Vagina (tissue), 2 donors: ENCODE measurements around the gene JADE2.

ENCODE experiments used
- POLR2A ChIP-seq, 2 donors: fragments of 450-650 bp; IDR thresholded peaks; one replicate each; pipeline ENCODE4 v1.6.1; 2017; ENCODE audit warnings: antibody characterized with exemption in 2 of 2, mild to moderate bottlenecking in 2 of 2, moderate library complexity in 2 of 2
- POLR2AphosphoS5 ChIP-seq, 2 donors: sonication (generic); formaldehyde crosslinking; IDR thresholded peaks; one replicate each; pipeline ENCODE4 v1.9.0; 2017; ENCODE audit warnings: antibody characterized with exemption in 2 of 2, mild to moderate bottlenecking in 2 of 2, low read depth in 1 of 2; ENCODE audit not compliant: insufficient read depth in 1 of 2
- TF ChIP-seq, protein P1 (sequence below), 3 experiments: fragments of 450-650 bp in 2 of 3; fragments of 200-600 bp in 1 of 3; sonication (generic) in 1 of 3; IDR thresholded peaks; one replicate each; pipeline ENCODE4 v1.5.1; 2017 to 2019; ENCODE audit warnings: antibody characterized with exemption in 3 of 3, mild to moderate bottlenecking in 2 of 3, moderate library complexity in 2 of 3

DNA sequence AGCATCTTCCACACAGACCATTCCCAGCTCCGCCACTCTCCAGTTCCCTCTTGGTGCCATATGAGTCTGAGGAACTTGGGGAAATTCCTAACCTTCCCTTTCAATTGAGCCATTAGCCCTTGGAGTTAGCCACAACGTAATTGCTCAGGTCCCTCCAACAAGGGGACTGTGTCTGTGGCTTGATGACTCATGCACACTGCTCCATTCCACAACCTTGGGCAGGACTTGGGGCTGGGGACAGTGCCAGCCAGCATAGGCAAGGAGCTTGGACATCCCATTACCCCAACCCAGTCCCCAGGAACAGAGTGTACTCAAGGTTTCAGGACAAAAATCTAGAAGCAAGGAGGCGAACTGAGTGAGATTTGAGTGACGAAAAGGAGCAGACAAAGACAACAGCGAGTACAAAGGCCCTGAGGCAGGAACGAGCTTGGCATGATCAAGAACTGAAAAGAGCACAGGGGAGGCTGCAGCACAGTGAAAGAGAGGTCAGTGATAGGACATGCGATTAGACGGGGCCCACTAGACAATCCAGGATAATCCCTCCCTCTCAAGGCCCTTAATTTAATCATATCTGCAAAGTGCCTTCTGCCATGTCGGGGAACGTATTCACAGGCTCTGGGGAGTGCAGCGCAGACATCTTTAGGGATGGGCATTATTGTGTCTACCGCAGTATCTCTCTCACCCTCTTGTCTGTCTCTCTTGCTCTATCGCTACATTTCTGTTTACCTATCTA is 16.0 kb upstream of the JADE2 start:
- TF ChIP-seq, protein P1, sequence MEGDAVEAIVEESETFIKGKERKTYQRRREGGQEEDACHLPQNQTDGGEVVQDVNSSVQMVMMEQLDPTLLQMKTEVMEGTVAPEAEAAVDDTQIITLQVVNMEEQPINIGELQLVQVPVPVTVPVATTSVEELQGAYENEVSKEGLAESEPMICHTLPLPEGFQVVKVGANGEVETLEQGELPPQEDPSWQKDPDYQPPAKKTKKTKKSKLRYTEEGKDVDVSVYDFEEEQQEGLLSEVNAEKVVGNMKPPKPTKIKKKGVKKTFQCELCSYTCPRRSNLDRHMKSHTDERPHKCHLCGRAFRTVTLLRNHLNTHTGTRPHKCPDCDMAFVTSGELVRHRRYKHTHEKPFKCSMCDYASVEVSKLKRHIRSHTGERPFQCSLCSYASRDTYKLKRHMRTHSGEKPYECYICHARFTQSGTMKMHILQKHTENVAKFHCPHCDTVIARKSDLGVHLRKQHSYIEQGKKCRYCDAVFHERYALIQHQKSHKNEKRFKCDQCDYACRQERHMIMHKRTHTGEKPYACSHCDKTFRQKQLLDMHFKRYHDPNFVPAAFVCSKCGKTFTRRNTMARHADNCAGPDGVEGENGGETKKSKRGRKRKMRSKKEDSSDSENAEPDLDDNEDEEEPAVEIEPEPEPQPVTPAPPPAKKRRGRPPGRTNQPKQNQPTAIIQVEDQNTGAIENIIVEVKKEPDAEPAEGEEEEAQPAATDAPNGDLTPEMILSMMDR (IDR thresholded peaks at IDR 0.05): no peak
- TF ChIP-seq POLR2A (IDR thresholded peaks at IDR 0.05) (no peak), POLR2AphosphoS5 (IDR thresholded peaks at IDR 0.05; ENCODE audit: insufficient read depth in 1 of 2, low read depth in 1 of 2) (no peak)
